GM21825 (cell line): ENCODE results near the gene AIRE.
"Not testable (repeated sequence)": the region's sequence is repeated elsewhere in the genome, so short reads cannot be mapped to it uniquely, and the experiment has no call there.

Experiments
- ATAC-seq: cut with Tn5 transposase; IDR thresholded peaks from one replicate; pipeline ENCODE4 v1.9.1; 2021; ENCODE audit warnings: mild to moderate bottlenecking, moderate library complexity; ENCODE audit not compliant: unreplicated experiment

AIRE gene

GRCh38 chr21:44265734-44266270 lies 19.9 kb upstream of the AIRE start:
- ATAC-seq: no peak

DNA sequence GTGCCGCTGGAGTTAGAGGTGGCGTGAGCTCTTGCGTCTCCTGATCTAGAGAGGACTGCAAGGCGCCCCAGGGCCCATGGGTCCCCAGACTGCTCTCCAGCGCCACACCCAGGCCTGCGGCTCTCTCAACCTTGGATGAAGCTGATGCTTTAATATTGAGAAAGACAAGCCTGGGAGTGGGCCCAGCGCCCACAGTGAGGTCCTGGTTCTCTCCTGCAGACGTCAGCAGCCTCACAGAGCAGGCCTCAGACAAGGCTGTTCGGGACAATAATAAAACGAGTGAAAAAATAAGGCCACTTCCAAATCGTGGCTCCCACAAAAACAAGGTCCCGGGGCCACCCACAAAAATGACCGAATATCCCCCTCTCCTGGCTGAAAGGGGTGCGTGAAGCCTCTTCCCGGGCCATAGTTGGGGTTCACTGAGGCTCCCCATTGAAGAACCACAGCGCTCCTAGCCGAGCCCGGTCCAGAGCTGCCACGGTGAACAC lies 18.0 kb upstream of the AIRE start:
- ATAC-seq: no peak

GRCh38 chr21:44269090-44269489 lies 16.6 kb upstream of the AIRE start:
- ATAC-seq: no peak

- no peak for ATAC-seq
These were observed 14.0 kb upstream of the AIRE start for GRCh38 chr21:44271558-44272283.

DNA sequence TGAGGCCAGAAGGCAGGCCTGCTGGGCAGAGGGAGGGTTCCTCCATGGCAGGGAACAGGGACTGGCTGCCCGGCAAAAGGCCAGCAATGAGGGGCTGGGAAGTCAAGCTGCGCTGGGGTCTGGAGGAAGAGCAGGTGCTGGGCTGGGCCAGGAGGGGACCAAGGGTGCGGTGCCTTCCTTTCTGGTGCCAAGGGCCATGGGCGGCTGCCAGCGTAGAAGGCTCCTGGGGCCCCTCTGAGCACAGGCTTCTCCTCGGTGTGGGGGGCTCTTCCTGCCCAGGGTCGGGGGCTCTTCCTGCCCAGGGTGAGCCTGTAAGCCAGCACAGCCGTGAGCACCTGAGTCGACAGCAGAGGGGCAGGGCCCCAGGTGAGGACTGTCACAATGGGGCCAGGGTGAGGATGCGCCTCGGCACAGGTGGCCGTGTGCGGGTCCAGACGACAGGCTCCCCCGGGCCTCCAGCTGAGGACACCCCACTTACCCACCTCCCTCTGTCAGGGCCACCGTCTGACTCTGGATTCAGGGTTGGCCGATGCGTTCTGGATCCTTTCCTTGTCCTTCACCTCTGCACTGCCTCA lies 13.3 kb upstream of the AIRE start:
- no peak for ATAC-seq

- no peak for ATAC-seq
These were observed 12.6 kb upstream of the AIRE start for GRCh38 chr21:44273046-44273445.

DNA sequence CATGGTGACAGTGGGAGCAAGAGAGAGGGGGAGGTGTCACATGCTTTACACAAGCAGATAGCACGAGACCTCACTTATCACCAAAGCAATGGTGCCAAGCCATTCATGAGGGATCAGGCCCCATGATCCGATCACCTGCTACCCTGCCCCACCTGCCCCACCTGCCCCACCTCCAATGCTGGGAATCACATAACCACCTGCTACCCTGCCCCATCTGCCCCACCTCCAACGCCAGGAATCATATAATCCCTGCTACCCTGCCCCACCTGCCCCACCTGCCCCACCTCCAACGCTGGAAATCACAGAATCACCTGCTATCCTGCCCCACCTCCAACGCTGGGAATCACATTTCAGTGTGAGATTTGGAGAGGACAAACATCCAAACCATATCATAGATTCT lies 10.6 kb upstream of the AIRE start:
- no peak for ATAC-seq

GRCh38 chr21:44279354-44280260 lies 6.1 kb upstream of the AIRE start:
- ATAC-seq: no peak

- no peak for ATAC-seq
These were observed 3.9 kb upstream of the AIRE start for GRCh38 chr21:44281801-44282200.

DNA sequence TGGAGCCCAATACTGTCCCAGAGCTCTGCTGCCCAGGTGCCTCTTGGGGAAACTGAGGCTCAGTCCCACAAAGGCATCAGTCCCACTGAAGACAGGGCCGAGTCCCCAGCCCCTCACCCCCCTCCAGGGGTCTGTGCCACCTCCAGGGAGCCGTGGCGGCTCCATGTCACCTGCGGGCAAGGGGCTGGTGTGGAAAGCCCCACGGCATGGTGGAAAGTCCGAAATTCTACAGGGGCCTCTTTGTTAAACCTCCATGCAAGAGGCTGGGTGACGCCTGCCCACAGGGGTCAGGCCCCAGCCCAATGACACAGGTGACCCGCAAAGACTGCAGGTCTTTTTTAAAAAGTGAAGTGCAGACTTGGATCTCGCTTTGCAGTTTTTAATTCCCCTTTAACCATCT lies 3.3 kb upstream of the AIRE start:
- no peak for ATAC-seq

DNA sequence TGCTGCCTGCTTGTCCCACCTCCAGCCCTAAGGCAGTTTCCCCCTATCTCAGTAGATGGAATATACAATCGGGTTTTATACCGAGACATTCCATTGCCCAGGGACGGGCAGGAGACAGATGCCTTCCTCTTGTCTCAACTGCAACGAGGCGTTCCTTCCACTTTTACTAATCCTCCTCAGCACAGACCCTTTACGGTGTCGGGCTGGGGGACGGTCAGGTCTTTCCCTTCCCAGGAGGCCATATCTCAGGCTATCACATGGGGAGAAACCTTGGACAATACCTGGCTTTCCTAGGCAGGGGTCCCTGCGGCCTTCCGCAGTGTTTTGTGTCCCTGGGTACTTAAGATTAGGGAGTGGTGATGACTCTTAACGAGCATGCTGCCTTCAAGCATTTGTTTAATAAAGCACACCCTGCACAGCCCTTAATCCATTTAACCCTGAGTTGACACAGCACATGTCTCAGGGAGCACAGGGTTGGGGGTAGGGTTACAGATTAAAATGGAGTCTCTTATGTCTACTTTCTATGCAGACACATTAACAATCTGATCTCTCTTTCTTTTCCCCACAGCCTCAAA lies 2.4 kb upstream of the AIRE start:
- ATAC-seq: not testable (repeated sequence)

- no peak for ATAC-seq
These were observed 1.7 kb upstream of the AIRE start for GRCh38 chr21:44283948-44284347.

GRCh38 chr21:44286086-44286715 lies 525 bp downstream of the AIRE start:
- no peak for ATAC-seq

DNA sequence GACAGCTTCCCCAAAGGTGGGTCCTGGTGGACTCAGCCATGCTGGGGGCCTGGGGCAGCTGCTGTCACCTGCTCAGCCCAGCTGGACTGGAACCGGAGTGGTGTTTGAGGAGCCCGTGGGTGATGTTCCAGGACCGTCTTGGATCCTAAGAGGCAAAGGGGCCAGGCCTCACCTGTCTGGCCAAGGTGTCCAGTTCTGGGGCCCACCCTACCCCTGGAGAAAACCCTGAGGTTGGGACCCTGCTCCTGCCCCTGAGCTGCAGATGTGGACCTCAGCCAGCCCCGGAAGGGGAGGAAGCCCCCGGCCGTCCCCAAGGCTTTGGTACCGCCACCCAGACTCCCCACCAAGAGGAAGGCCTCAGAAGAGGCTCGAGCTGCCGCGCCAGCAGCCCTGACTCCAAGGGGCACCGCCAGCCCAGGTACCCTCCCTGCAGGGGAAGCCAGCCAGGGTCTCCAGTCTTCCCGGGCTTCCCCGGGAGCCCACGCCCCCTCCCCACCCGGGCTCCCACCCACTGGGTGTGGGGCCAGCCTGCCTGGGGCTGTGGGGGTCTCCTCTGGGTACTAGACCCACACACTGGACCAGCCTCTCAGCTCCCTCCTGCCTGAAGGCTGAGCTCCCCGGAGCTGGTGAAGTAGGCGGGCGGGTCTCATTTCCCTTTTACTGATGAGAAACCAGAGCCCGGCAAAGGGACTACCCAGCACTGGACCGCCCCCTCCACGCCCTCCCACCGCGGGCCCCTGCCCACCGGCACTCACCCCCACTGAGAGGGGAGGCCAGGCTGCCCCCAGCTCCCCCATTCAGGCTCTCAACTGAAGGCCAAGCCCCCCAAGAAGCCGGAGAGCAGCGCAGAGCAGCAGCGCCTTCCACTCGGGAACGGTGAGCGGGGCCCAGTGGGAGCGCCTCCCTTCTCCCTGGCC lies 1.3 kb downstream of the AIRE start:
- ATAC-seq: no peak

- ATAC-seq: no peak
These were observed 2.8 kb downstream of the AIRE start for GRCh38 chr21:44288251-44289110.

- no peak for ATAC-seq
These were observed 3.8 kb downstream of the AIRE start for GRCh38 chr21:44289381-44290010.

DNA sequence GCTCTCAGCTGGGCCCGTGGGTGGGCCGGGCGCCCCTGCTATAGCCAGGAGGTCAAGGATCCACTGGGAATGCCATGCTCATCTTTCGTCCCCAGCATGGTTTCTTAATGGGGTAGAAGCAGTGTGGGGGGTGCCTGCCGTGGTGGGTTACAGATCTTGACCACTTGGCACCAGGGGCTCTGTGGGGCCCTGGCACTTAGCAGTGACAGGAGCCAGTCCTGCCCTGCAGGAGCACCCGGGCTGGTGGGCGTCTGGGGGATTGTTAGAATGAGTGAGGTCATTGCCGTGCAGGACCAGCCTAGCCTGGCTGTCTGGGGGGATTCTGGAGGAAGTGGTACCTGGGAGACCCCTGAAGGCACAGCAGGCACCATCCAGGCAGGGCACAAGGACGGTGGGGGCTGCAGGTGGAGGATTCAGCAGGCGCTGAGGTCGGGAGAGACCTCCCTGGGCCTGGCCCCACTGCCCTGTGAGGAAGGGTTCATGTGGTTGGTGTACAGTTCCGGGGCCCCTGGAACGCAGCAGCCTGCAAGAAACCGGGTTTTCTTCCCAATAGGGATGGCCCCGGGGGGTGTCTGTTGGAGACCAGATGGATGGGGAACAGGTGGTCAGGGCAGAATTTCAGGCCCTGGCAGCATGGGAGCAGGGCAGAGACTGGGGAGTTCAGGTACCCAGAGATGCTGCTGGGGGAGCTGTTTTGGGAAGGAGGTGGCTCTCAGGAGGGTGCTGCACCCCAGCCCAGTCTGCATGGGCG lies 4.8 kb downstream of the AIRE start:
- no peak for ATAC-seq
